Measurements from ENCODE around the gene TUBB. TPM values are rescaled to one million over a fixed set of nuclear protein-coding genes. Genes with fewer than 3 reads are reported as not detected.

Gene TUBB
- total and polyA plus RNA-seq, 2 donors (not counting 1 experiment from before 2014, with no cell fraction given): 102 to 295 TPM

GRCh38 chr6:30681766-30682142 lies 38.4 kb upstream of the TUBB start:
- peak overlapping the region; percentile 57 to 97 for H3K27ac ChIP-seq (ENCODE audit: low read length in 2 of 2)
- H3K36me3 ChIP-seq (replicated peaks in 1 of 2; ENCODE audit: control extremely low read depth in 1 of 2, control insufficient read depth in 1 of 2, extremely low read depth in 1 of 2, insufficient read depth in 2 of 2, low read length in 1 of 2): peaks cover 2 to 47% of the 10 kb centered on the region in 2 experiments
- H3K4me3 Mint-ChIP-seq: peak overlapping the region; percentile 97
- ATAC-seq (ENCODE audit: low read depth) (no peak), DNase-seq (peak; percentile 50)
- CTCF ChIA-PET: interaction anchor here (1.1 to 19.8 kb wide), 6 partner anchors 9 to 139 kb away, joined by 3 to 963 read pairs (median 8); partner anchors contain the start of genes ATAT1, DHX16, MDC1 and NRM
- H3K4me2 ChIP-seq (replicated peaks; ENCODE audit: low read depth, low read length, poor library complexity, severe bottlenecking): peak overlapping the region; percentile 100
- POLR2A ChIA-PET: interaction anchor here (0.6 to 8.7 kb wide), 5 partner anchors 9 to 64 kb away, joined by 3 to 216 read pairs (median 7); partner anchors contain the start of genes DHX16, MDC1, MRPS18B and PPP1R10
- H2AFZ ChIP-seq (ENCODE audit: insufficient read depth, low read depth, low read length, poor library complexity, severe bottlenecking): no peak overlapping the region
- H3K4me3 ChIP-seq (ENCODE audit: control extremely low read depth in 1 of 5, extremely low read depth in 1 of 5, insufficient read depth in 1 of 5, low read depth in 2 of 5, low read length in 4 of 5): peak overlapping the region; percentile 91 to 100 (median 97)
- H3K79me2 ChIP-seq (ENCODE audit: control insufficient read depth, insufficient read depth, low read length): peaks cover 95% of the 10 kb centered on the region
- H3K9me3 Mint-ChIP-seq (ENCODE audit: insufficient read depth): no peaks in the 10 kb centered on the region
- peak overlapping the region; percentile 98 for H3K9ac ChIP-seq (ENCODE audit: low read length)
- intact Hi-C loops (cut with micrococcal nuclease): loop anchor here (1.0 kb wide), 4 partner anchors 8 to 64 kb away; partner anchors contain the start of genes DHX16, MDC1, MRPS18B and NRM
- peaks cover 38 to 39% of the 10 kb centered on the region in 2 donors for H3K4me1 ChIP-seq (ENCODE audit: control insufficient read depth in 2 of 2, insufficient read depth in 2 of 2, low read length in 2 of 2)
- H3K27me3 ChIP-seq (replicated peaks in 1 of 4; ENCODE audit: control extremely low read depth in 1 of 4, control insufficient read depth in 3 of 4, insufficient read depth in 4 of 4, low read length in 3 of 4): no peaks in the 10 kb centered on the region
- no peaks in the 10 kb centered on the region for H3K9me3 ChIP-seq (ENCODE audit: control extremely low read depth in 1 of 3, control insufficient read depth in 2 of 3, insufficient read depth in 1 of 3, low read length in 2 of 3)
- H4K20me1 ChIP-seq (ENCODE audit: control insufficient read depth, insufficient read depth, low read length, poor library complexity, severe bottlenecking): peaks cover 90% of the 10 kb centered on the region
- no peak for TF ChIP-seq CTCF (IDR thresholded peaks at IDR 0.05)
- TF ChIP-seq EZH2 (IDR thresholded peaks at IDR 0.05; ENCODE audit: borderline replicate concordance, insufficient read depth, low read depth, low read length, poor library complexity, severe bottlenecking): no peak
- peaks cover 57% of the 10 kb centered on the region for H3K4me1 Mint-ChIP-seq
- H3K27me3 Mint-ChIP-seq: no peaks in the 10 kb centered on the region
- H3K27ac Mint-ChIP-seq: peak overlapping the region; percentile 99
- WGBS (ENCODE audit: insufficient coverage): 10% methylated on average over 3 of the region's 4 CpGs

Measured in B cell (primary cell).